B cell (primary cell): ENCODE data around the gene KCNJ10. TPM values are rescaled to one million over a fixed set of nuclear protein-coding genes. Genes with fewer than 3 reads are reported as not detected.

Experiments
- ATAC-seq: fragments of 200-7000 bp; cut with Tn5 transposase; one replicate; pipeline ENCODE4 v1.10.0; 2021; ENCODE audit warnings: low read depth, mild to moderate bottlenecking, moderate number of reproducible peaks, moderate library complexity
- CTCF ChIA-PET: fragments of 350-600 bp; sonication (Branson Sonifier 250); formaldehyde crosslinking; loops from one replicate; lab custom pipeline; 2021; ENCODE audit warnings: antibody characterized with exemption, inconsistent platforms; lab: Charles Lee
- POLR2A ChIA-PET: fragments of 350-600 bp; sonication (Branson Sonifier 250); formaldehyde crosslinking; loops from one replicate; lab custom pipeline; 2021; ENCODE audit warnings: antibody characterized with exemption; lab: Charles Lee
- DNase-seq: peaks from one replicate; pipeline ENCODE4 v3.0.0; 2013
- H2AFZ ChIP-seq: 2 replicates; pipeline ENCODE4 v1.6.1; 2012; ENCODE audit warnings: mild to moderate bottlenecking, low read depth, low read length; ENCODE audit not compliant: insufficient read depth, poor library complexity, severe bottlenecking
- H3K27ac ChIP-seq, 2 donors: 1 replicate in 1 of 2; 2 replicates in 1 of 2; pipeline ENCODE4 v1.5.1; 2012 to 2013; ENCODE audit warnings: low read length in 2 of 2, mild to moderate bottlenecking in 2 of 2, moderate library complexity in 1 of 2
- H3K27me3 ChIP-seq, 4 experiments: fragments of 200-600 bp in 1 of 4; sonication (generic) in 1 of 4; replicated peaks in 1 of 4; 1 replicate in 2 of 4; 2 replicates in 2 of 4; pipeline versions ENCODE4 v1.6.1 to v1.7.0; 2013 to 2016; ENCODE audit warnings: low read length in 3 of 4, mild to moderate bottlenecking in 2 of 4, mixed read lengths in 1 of 4, moderate library complexity in 1 of 4; ENCODE audit not compliant: insufficient read depth in 4 of 4, control insufficient read depth in 3 of 4; ENCODE audit errors: control extremely low read depth in 1 of 4
- H3K36me3 ChIP-seq, 2 experiments: replicated peaks in 1 of 2; 1 replicate in 1 of 2; 2 replicates in 1 of 2; pipeline versions ENCODE4 v1.6.1 to v1.7.1; 2013; ENCODE audit warnings: low read length in 1 of 2; ENCODE audit not compliant: insufficient read depth in 2 of 2, control insufficient read depth in 1 of 2; ENCODE audit errors: control extremely low read depth in 1 of 2, extremely low read depth in 1 of 2
- H3K4me1 ChIP-seq, 2 donors: fragments of 200-600 bp in 1 of 2; sonication (generic) in 1 of 2; 1 replicate in 1 of 2; 2 replicates in 1 of 2; pipeline versions ENCODE4 v1.5.1 to v1.6.1; 2013 to 2017; ENCODE audit warnings: low read length in 2 of 2; ENCODE audit not compliant: control insufficient read depth in 2 of 2, insufficient read depth in 2 of 2
- H3K4me2 ChIP-seq: replicated peaks from 2 replicates; pipeline ENCODE3; 2012; ENCODE audit warnings: mild to moderate bottlenecking, low read depth, low read length; ENCODE audit not compliant: poor library complexity, severe bottlenecking
- H3K4me3 ChIP-seq, 5 experiments: fragments of 200-600 bp in 1 of 5; sonication (generic) in 1 of 5; 1 replicate in 3 of 5; 2 replicates in 2 of 5; pipeline versions ENCODE4 v1.5.1 to v1.7.0; 2011 to 2016; ENCODE audit warnings: low read length in 4 of 5, mild to moderate bottlenecking in 4 of 5, low read depth in 2 of 5, control low read depth in 1 of 5, moderate library complexity in 1 of 5; ENCODE audit not compliant: insufficient read depth in 1 of 5; ENCODE audit errors: control extremely low read depth in 1 of 5, extremely low read depth in 1 of 5
- H3K79me2 ChIP-seq: fragments of 200-600 bp; sonication (generic); one replicate; pipeline ENCODE4 v1.6.0; 2016; ENCODE audit warnings: low read length; ENCODE audit not compliant: control insufficient read depth, insufficient read depth
- H3K9ac ChIP-seq: fragments of 200-600 bp; sonication (generic); 2 replicates; pipeline ENCODE4 v1.6.1; 2017; ENCODE audit warnings: mild to moderate bottlenecking, low read length, moderate library complexity
- H3K9me3 ChIP-seq, 3 donors: one replicate each; pipeline versions ENCODE4 v1.6.1 to v1.7.1; 2013; ENCODE audit warnings: low read length in 2 of 3; ENCODE audit not compliant: control insufficient read depth in 2 of 3, insufficient read depth in 1 of 3; ENCODE audit errors: control extremely low read depth in 1 of 3
- H4K20me1 ChIP-seq: 2 replicates; pipeline ENCODE4 v1.6.0; 2012; ENCODE audit warnings: mild to moderate bottlenecking, low read length; ENCODE audit not compliant: insufficient read depth, control insufficient read depth, poor library complexity, severe bottlenecking
- H3K27ac Mint-ChIP-seq: one replicate; pipeline ENCODE4 v1.8.0; 2021; ENCODE audit warnings: mixed read lengths
- H3K27me3 Mint-ChIP-seq: one replicate; pipeline ENCODE4 v1.8.0; 2021; ENCODE audit warnings: mixed read lengths
- H3K4me1 Mint-ChIP-seq: one replicate; pipeline ENCODE4 v1.8.0; 2021; ENCODE audit warnings: mixed read lengths
- H3K4me3 Mint-ChIP-seq: one replicate; pipeline ENCODE4 v1.8.0; 2021; ENCODE audit warnings: mixed read lengths
- H3K9me3 Mint-ChIP-seq: one replicate; pipeline ENCODE4 v1.8.0; 2022; ENCODE audit warnings: mixed read lengths; ENCODE audit not compliant: insufficient read depth
- EZH2 ChIP-seq: IDR thresholded peaks from 2 replicates; pipeline ENCODE4 v1.6.1; 2012; ENCODE audit warnings: borderline replicate concordance, low read depth, mild to moderate bottlenecking, moderate library complexity, low read length; ENCODE audit not compliant: insufficient read depth, poor library complexity, severe bottlenecking
- WGBS: methylation state at CpG from one replicate; pipeline ENCODE4 v1.1.5; 2013; ENCODE audit warnings: missing lambda C conversion rate; ENCODE audit not compliant: insufficient coverage; 5-methylcytosine and 5-hydroxymethylcytosine counted together
- intact Hi-C: fragments of 100-400 bp; cut with micrococcal nuclease; formaldehyde crosslinking; loops from one replicate; pipeline ENCODE4 v1.10.0; 2022
- polyA plus RNA-seq: library from polyadenylated mRNA; depleted of rRNA; stranded (reverse); fragments of >200 nt; gene quantifications from 2 replicates; pipeline ENCODE4 v1.2.3, GENCODE V29; 2012
- total RNA-seq, 2 donors: library from RNA; stranded (reverse); fragments of 120-200 nt in 1 of 2; gene quantifications; 1 replicate in 1 of 2; 2 replicates in 1 of 2; pipeline versions ENCODE4 v1.2.3 to v1.2.4, GENCODE V29; 2013 to 2022
- TF ChIP-seq, protein P1 (sequence below): fragments of 200-600 bp; IDR thresholded peaks from one replicate; pipeline ENCODE4 v1.8.0; 2022; ENCODE audit warnings: antibody characterized with exemption, mild to moderate bottlenecking

The KCNJ10 gene
- total and polyA plus RNA-seq, 2 donors (not counting 1 experiment from before 2014, with no cell fraction given): not detected

DNA sequence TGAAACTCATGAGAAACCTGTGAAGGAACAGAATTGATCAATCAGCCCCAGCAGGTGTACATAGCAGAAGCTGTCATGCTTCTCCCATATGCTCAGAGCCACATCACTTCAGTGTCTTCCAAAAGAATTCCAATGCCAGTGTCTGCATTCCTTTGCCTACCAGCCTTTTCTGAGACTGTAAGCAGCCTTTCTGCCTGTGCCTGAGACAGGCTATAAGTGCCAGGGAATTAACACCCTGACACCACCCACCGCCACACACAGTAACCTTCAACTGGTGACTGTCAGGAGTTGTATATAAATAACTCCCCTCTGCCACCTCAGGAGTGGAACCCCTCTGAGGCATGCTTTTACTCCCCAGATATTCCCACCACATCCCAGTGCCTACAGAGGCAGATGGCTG lies 77.8 kb downstream of the KCNJ10 start:
- WGBS: no CpG with 5 or more reads among the region's 1 CpG
- ChIA-PET POLR2A (no interaction called here), CTCF (interaction anchor here (1.0 to 2.2 kb wide), 2 partner anchors 15 to 99 kb away, joined by 4 to 10 read pairs; no protein-coding TSS in a partner anchor)
- H3K4me3 Mint-ChIP-seq: no peak overlapping the region
- H3K4me1 Mint-ChIP-seq: peaks cover 5% of the 10 kb centered on the region
- no peak for DNase-seq
- Histone ChIP-seq H2AFZ (no peak overlapping the region), H3K4me1 (no peaks in the 10 kb centered on the region), H3K36me3 (no peaks in the 10 kb centered on the region), H3K27ac (no peak overlapping the region), H3K4me3 (no peak overlapping the region), H3K9ac (no peak overlapping the region), H3K79me2 (no peaks in the 10 kb centered on the region), H3K27me3 (peaks cover 0 to 15% (median 9%) of the 10 kb centered on the region in 4 experiments), H3K9me3 (peaks cover 0 to 1% (median 0%) of the 10 kb centered on the region in 3 donors), H3K4me2 (no peak overlapping the region), H4K20me1 (no peaks in the 10 kb centered on the region)
- H3K27ac Mint-ChIP-seq: no peak overlapping the region
- intact Hi-C loops: no loop called here
- no peaks in the 10 kb centered on the region for H3K9me3 Mint-ChIP-seq
- TF ChIP-seq, protein P1, sequence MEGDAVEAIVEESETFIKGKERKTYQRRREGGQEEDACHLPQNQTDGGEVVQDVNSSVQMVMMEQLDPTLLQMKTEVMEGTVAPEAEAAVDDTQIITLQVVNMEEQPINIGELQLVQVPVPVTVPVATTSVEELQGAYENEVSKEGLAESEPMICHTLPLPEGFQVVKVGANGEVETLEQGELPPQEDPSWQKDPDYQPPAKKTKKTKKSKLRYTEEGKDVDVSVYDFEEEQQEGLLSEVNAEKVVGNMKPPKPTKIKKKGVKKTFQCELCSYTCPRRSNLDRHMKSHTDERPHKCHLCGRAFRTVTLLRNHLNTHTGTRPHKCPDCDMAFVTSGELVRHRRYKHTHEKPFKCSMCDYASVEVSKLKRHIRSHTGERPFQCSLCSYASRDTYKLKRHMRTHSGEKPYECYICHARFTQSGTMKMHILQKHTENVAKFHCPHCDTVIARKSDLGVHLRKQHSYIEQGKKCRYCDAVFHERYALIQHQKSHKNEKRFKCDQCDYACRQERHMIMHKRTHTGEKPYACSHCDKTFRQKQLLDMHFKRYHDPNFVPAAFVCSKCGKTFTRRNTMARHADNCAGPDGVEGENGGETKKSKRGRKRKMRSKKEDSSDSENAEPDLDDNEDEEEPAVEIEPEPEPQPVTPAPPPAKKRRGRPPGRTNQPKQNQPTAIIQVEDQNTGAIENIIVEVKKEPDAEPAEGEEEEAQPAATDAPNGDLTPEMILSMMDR: no peak
- no peak for TF ChIP-seq EZH2
- H3K27me3 Mint-ChIP-seq: peaks cover 38% of the 10 kb centered on the region
- no peak for ATAC-seq

DNA sequence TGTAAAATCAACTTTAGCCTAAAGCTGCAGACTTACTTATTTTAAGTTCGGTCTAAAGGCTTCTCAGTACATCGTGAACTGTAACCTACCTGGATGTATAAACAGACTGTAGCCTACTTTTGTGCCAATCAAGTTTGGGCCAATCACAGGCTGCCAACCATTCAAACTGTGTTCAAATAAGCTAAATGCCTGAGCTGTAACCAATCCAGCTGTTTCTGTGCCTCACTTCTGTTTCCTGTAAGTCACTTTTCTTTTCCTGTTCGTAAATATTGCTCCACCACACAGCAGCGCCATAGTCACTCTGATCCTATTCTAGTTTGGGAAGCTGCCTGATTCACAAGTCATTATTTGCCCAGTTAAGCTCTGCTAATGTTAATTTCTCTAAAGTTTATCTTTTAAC lies 78.4 kb downstream of the KCNJ10 start:
- no peaks in the 10 kb centered on the region for H3K36me3 ChIP-seq
- CTCF ChIA-PET: interaction anchor here (0.6 to 2.2 kb wide), 3 partner anchors 16 to 99 kb away, joined by 3 to 10 read pairs (median 4); no protein-coding TSS in a partner anchor

More for the DNA sequence above, 78.4 kb downstream of the KCNJ10 start:
- H3K27ac Mint-ChIP-seq: no peak overlapping the region
- no peak overlapping the region for H3K4me3 Mint-ChIP-seq
- Histone ChIP-seq H2AFZ (no peak overlapping the region), H3K4me3 (no peak overlapping the region), H3K4me1 (no peaks in the 10 kb centered on the region), H3K27me3 (peaks cover 0 to 14% (median 9%) of the 10 kb centered on the region in 4 experiments), H4K20me1 (no peaks in the 10 kb centered on the region), H3K4me2 (no peak overlapping the region), H3K9ac (no peak overlapping the region), H3K9me3 (peaks cover 0 to 1% (median 0%) of the 10 kb centered on the region in 3 donors), H3K79me2 (no peaks in the 10 kb centered on the region), H3K27ac (no peak overlapping the region)
- DNase-seq: no peak
- H3K9me3 Mint-ChIP-seq: no peaks in the 10 kb centered on the region
- TF ChIP-seq EZH2: no peak
- TF ChIP-seq, protein P1: no peak
- peak; percentile 10 for ATAC-seq
- 49% methylated on average over 4 of the region's 4 CpGs for WGBS
- H3K27me3 Mint-ChIP-seq: peaks cover 41% of the 10 kb centered on the region
- intact Hi-C loops: no loop called here
- POLR2A ChIA-PET: no interaction called here
- peaks cover 5% of the 10 kb centered on the region for H3K4me1 Mint-ChIP-seq
